ELR (cell line): ENCODE data around the gene ASIC1.
A peak's percentile ranks its signal among the peaks of the same experiment; 100 is the strongest.

Source experiments
- DNase-seq: peaks from one replicate; pipeline ENCODE4 v3.0.0-alpha.2; 2015; ENCODE audit warnings: low read depth

The ASIC1 gene

GRCh38 chr12:50041062-50041860 lies 16.1 kb upstream of the ASIC1 start:
- DNase-seq: no peak

DNA sequence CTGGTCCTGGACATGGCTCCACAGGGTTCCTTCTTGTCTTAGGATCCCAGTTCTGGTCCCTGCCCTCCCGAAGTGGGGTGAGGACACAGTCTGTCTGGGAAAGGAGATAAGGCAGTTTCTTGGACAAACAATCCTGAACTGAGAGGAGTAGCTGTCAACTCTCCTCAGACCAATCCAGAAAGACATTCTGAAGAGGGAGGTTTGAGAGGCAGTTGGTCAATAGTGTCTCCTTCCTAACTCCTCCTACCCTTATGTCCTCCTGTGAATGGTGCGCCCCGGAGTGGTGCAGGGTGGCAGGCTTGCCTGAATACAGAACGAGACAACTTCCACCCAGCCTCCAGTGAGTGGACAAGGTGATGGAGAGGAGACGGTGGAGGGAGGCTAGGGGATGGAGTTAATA lies 15.4 kb upstream of the ASIC1 start:
- no peak for DNase-seq

- DNase-seq: no peak
These were observed 14.7 kb upstream of the ASIC1 start for GRCh38 chr12:50042693-50043092.

DNA sequence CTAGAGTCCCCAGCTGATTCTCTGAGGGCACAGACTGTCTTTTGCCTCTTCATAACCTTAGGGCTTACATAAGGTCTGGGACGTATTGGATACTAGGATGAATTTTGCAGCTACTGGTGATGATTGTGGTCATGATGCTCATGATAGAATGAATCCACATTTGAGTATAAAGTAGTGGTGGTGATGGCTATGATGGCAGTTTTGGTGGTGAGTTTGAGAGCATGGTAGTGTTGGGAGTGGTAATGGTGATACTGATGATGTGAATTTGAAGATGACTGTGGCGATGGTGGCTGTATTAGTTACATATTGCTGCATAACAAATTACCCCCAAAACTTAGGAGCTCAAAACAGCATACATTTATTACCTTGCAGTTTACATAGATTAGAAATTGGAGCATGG lies 14.1 kb upstream of the ASIC1 start:
- no peak for DNase-seq

GRCh38 chr12:50043854-50044253 lies 13.5 kb upstream of the ASIC1 start:
- no peak for DNase-seq

GRCh38 chr12:50047693-50048250 lies 9.6 kb upstream of the ASIC1 start:
- DNase-seq: no peak

- no peak for DNase-seq
These were observed 7.9 kb upstream of the ASIC1 start for GRCh38 chr12:50049254-50050118.

DNA sequence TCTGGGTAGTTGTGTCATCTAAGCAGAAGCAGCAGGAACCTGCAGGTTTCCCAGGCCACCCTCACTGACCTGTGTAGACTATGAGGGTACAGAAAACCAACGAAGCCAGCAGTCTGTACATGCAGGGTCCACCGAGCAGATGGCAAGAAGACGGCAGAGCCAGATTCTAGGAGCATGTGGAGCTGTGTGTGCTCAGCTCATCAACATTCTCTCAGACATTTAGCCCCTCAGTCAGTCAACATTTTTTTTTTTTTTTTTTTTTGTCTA lies 7.3 kb upstream of the ASIC1 start:
- DNase-seq: no peak

- no peak for DNase-seq
These were observed 6.8 kb upstream of the ASIC1 start for GRCh38 chr12:50050410-50051098.

DNA sequence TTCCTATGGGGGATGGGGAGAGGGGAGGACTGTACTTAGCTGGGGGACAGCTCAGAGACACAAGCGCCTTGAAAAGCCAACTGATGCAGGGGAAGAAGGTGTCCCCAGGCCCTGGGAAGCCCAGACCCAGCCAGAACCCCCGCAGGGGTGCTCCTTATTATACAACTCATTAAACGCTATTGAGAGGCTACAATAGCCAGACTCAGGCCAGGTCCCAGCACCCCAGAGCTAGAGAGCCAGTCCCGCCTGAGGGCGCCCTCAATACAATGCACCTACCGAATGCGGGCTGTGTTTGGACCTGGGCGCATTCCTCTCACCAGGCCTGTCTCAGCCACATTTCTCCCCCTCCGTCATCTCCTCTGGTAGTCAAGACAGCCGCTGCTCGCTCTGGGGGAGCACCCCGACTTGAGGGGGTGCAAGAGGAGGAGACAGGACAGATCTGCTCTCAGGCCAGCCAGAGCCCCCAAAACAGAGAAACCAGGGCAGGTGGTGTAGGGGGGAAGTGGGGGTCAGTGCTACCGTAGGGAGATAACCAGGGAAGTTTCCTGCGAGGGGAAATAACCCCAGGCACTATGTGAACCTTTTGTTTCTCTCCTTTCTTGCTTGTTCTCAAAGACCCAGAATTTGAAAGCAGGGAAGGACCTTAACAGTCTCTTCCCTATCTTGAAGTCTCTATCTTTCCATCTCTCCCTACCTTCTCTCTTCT lies 6.1 kb upstream of the ASIC1 start:
- no peak for DNase-seq

- no peak for DNase-seq
These were observed 4.9 kb upstream of the ASIC1 start for GRCh38 chr12:50052544-50052943.

GRCh38 chr12:50052964-50053363 lies 4.4 kb upstream of the ASIC1 start:
- no peak for DNase-seq

- DNase-seq: no peak
These were observed 3.8 kb upstream of the ASIC1 start for GRCh38 chr12:50053583-50053982.

- DNase-seq: peak; percentile 61
These were observed 1.4 kb upstream of the ASIC1 start for GRCh38 chr12:50055831-50056638.

- DNase-seq: no peak
These were observed 788 bp upstream of the ASIC1 start for GRCh38 chr12:50056639-50056976.

GRCh38 chr12:50057896-50058670 lies 687 bp downstream of the ASIC1 start:
- no peak for DNase-seq

DNA sequence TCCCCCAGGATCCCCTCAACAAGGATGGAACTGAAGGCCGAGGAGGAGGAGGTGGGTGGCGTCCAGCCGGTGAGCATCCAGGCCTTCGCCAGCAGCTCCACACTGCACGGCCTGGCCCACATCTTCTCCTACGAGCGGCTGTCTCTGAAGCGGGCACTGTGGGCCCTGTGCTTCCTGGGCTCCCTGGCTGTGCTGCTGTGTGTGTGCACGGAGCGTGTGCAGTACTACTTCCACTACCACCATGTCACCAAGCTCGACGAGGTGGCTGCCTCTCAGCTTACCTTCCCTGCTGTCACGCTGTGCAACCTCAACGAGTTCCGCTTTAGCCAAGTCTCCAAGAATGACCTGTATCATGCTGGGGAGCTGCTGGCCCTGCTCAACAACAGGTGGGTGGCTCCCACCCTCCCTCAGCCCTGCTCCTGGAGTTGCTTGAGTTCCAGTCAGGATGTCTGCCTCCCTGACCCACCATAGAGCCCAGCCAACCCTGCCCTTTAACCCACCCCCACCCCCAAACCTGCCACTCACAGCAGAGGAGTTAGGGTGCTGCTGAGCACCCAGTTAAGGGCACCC lies 1.4 kb downstream of the ASIC1 start:
- DNase-seq: no peak

GRCh38 chr12:50059440-50060119 lies 2.2 kb downstream of the ASIC1 start:
- DNase-seq: peak; percentile 47

GRCh38 chr12:50060120-50060468 lies 2.7 kb downstream of the ASIC1 start:
- DNase-seq: no peak

GRCh38 chr12:50061171-50061570 lies 3.8 kb downstream of the ASIC1 start:
- no peak for DNase-seq
